MM.1S (cell line): ENCODE data around the gene HSD17B3.

Source experiments
- DNase-seq: peaks from one replicate; pipeline ENCODE4 v3.0.0-alpha.2; 2015
- H2AFZ ChIP-seq: fragments of 300-600 bp; sonication (generic); 2 replicates; pipeline ENCODE4 v1.6.0; 2016; ENCODE audit warnings: antibody characterized with exemption, low read length
- H3F3A ChIP-seq: fragments of 300-600 bp; sonication (generic); 2 replicates; pipeline ENCODE4 v1.6.1; 2016; ENCODE audit warnings: mild to moderate bottlenecking, antibody characterized with exemption, low read length, moderate library complexity, mixed read lengths; ENCODE audit not compliant: insufficient read depth
- H3K27ac ChIP-seq: fragments of 300-600 bp; sonication (generic); 2 replicates; pipeline ENCODE4 v1.5.1; 2016; ENCODE audit warnings: mild to moderate bottlenecking, low read length
- H3K27me3 ChIP-seq: fragments of 300-600 bp; sonication (generic); replicated peaks from 2 replicates; pipeline ENCODE4 v1.6.0; 2016; ENCODE audit warnings: low read length; ENCODE audit not compliant: insufficient read depth
- H3K36me3 ChIP-seq: fragments of 300-600 bp; sonication (generic); replicated peaks from 2 replicates; pipeline ENCODE4 v1.6.1; 2016; ENCODE audit warnings: mild to moderate bottlenecking, low read length, mixed read lengths; ENCODE audit not compliant: insufficient read depth
- H3K4me1 ChIP-seq: fragments of 300-600 bp; sonication (generic); 2 replicates; pipeline ENCODE4 v1.6.1; 2016; ENCODE audit warnings: low read length, mixed read lengths
- H3K4me2 ChIP-seq: fragments of 300-600 bp; sonication (generic); 2 replicates; pipeline ENCODE4 v1.6.0; 2016; ENCODE audit warnings: low read depth, low read length
- H3K4me3 ChIP-seq: fragments of 300-600 bp; sonication (generic); 2 replicates; pipeline ENCODE4 v1.5.1; 2016; ENCODE audit warnings: low read length, mixed read lengths
- H3K79me2 ChIP-seq: fragments of 300-600 bp; sonication (generic); 2 replicates; pipeline ENCODE4 v1.6.1; 2016; ENCODE audit warnings: mixed run types, low read length, mixed read lengths
- H3K9ac ChIP-seq: fragments of 300-600 bp; sonication (generic); 2 replicates; pipeline ENCODE4 v1.6.1; 2016; ENCODE audit warnings: low read length, mixed read lengths
- H3K9me2 ChIP-seq: fragments of 300-600 bp; sonication (generic); replicated peaks from 2 replicates; pipeline ENCODE4 v1.6.1; 2016; ENCODE audit warnings: mild to moderate bottlenecking, low read length, mixed read lengths; ENCODE audit not compliant: insufficient read depth
- H3K9me3 ChIP-seq: fragments of 300-600 bp; sonication (generic); replicated peaks from 2 replicates; pipeline ENCODE4 v1.6.1; 2016; ENCODE audit warnings: mild to moderate bottlenecking, low read length, mixed read lengths; ENCODE audit not compliant: insufficient read depth
- H4K20me1 ChIP-seq: fragments of 300-600 bp; sonication (generic); 2 replicates; pipeline ENCODE4 v1.6.1; 2016; ENCODE audit warnings: mild to moderate bottlenecking, low read length, moderate library complexity, mixed read lengths; ENCODE audit not compliant: insufficient read depth
- CTCF ChIP-seq: fragments of 300-600 bp; sonication (generic); IDR thresholded peaks from 2 replicates; pipeline ENCODE4 v1.5.1; 2016; ENCODE audit warnings: antibody characterized with exemption, low read length, mixed read lengths
- EZH2 ChIP-seq: fragments of 300-600 bp; sonication (generic); optimal IDR thresholded peaks from 2 replicates; pipeline ENCODE3; 2017; ENCODE audit warnings: low read depth, mild to moderate bottlenecking, antibody characterized with exemption, low read length, mixed read lengths
- EZH2phosphoT487 ChIP-seq: fragments of 300-600 bp; sonication (generic); IDR thresholded peaks from 2 replicates; pipeline ENCODE4 v1.6.1; 2018; ENCODE audit warnings: antibody characterized with exemption, low read length

Gene HSD17B3

GRCh38 chr9:96302021-96302420 lies at the start of gene HSD17B3:
HSD17B3 (minus strand) TSS chr9:96302176; CDS start chr9:96302104, 72 bp downstream.
- no peak within 1 kb of the TSS for H2AFZ ChIP-seq
- TF ChIP-seq EZH2phosphoT487 (no peak), CTCF (no peak), EZH2 (no peak)
- no peak for DNase-seq

DNA sequence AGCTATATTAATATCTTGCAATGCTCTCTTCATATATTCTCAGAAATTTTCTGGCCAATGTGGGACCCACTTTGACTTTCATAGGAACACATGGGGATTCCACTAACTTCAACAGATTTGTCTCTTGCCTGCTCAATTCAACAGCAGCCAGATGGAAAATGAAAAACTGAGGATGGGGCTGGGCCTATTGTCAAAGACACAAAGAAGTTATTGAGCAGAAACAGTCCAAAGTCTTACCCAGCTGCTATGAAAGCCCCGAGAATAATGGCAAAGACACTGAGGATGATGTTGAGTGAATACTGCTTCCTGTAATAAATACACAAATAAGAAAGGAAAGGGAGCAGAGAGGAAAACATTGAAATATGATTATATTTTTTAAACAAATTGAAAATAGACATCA lies 48.9 kb upstream of the HSD17B3 start:
- Histone ChIP-seq H3F3A (no peaks in the 10 kb centered on the region), H2AFZ (no peak overlapping the region), H3K27me3 (no peaks in the 10 kb centered on the region), H3K27ac (no peak overlapping the region), H3K36me3 (no peaks in the 10 kb centered on the region), H3K4me3 (no peak overlapping the region), H3K79me2 (no peaks in the 10 kb centered on the region), H4K20me1 (no peaks in the 10 kb centered on the region), H3K4me2 (no peak overlapping the region), H3K9me3 (no peaks in the 10 kb centered on the region), H3K9ac (no peak overlapping the region), H3K9me2 (no peaks in the 10 kb centered on the region), H3K4me1 (no peaks in the 10 kb centered on the region)
- TF ChIP-seq CTCF, result no peak
- TF ChIP-seq EZH2, result no peak
- no peak for TF ChIP-seq EZH2phosphoT487
- DNase-seq, result no peak

More at GRCh38 chr9:96302021-96302420, at the start of gene HSD17B3:
- Histone ChIP-seq H4K20me1 (no peaks in the 10 kb centered on the region), H3K4me1 (no peaks in the 10 kb centered on the region), H3K9me3 (no peaks in the 10 kb centered on the region), H3K36me3 (no peaks in the 10 kb centered on the region), H3K9ac (no peak within 1 kb of the TSS), H3K27me3 (no peaks in the 10 kb centered on the region), H3K4me2 (no peak within 1 kb of the TSS), H3K9me2 (no peaks in the 10 kb centered on the region), H3K4me3 (no peak within 1 kb of the TSS), H3K79me2 (no peaks in the 10 kb centered on the region), H3F3A (no peaks in the 10 kb centered on the region), H3K27ac (no peak within 1 kb of the TSS)

- Histone ChIP-seq H3K36me3 (no peaks in the 10 kb centered on the region), H4K20me1 (no peaks in the 10 kb centered on the region), H3F3A (no peaks in the 10 kb centered on the region), H3K27ac (no peak overlapping the region), H3K27me3 (no peaks in the 10 kb centered on the region), H3K79me2 (no peaks in the 10 kb centered on the region), H3K9ac (no peak overlapping the region), H3K9me3 (no peaks in the 10 kb centered on the region), H3K4me1 (no peaks in the 10 kb centered on the region), H3K4me3 (no peak overlapping the region), H2AFZ (no peak overlapping the region), H3K4me2 (no peak overlapping the region), H3K9me2 (no peaks in the 10 kb centered on the region)
- TF ChIP-seq EZH2 (no peak), EZH2phosphoT487 (no peak), CTCF (no peak)
- no peak for DNase-seq
Observed at GRCh38 chr9:96348261-96348660, 46.3 kb upstream of the HSD17B3 start.
